Dermis blood vessel endothelial cell (primary cell): ENCODE data around the gene PFAS. TPM values are rescaled to one million over a fixed set of nuclear protein-coding genes. Genes with fewer than 3 reads are reported as not detected.
"Not testable (repeated sequence)": the region's sequence is repeated elsewhere in the genome, so short reads cannot be mapped to it uniquely, and the experiment has no call there.

Experiments used
- DNase-seq: peaks from one replicate; pipeline ENCODE4 v3.0.0; 2010
- total RNA-seq: library from RNA; depleted of rRNA; stranded (reverse); fragments of >200 nt; gene quantifications from 2 replicates; pipeline ENCODE4 v1.2.3, GENCODE V29; 2014

Gene PFAS
- total RNA-seq, 1 donor from 2014 or later = 21.8 TPM

DNA sequence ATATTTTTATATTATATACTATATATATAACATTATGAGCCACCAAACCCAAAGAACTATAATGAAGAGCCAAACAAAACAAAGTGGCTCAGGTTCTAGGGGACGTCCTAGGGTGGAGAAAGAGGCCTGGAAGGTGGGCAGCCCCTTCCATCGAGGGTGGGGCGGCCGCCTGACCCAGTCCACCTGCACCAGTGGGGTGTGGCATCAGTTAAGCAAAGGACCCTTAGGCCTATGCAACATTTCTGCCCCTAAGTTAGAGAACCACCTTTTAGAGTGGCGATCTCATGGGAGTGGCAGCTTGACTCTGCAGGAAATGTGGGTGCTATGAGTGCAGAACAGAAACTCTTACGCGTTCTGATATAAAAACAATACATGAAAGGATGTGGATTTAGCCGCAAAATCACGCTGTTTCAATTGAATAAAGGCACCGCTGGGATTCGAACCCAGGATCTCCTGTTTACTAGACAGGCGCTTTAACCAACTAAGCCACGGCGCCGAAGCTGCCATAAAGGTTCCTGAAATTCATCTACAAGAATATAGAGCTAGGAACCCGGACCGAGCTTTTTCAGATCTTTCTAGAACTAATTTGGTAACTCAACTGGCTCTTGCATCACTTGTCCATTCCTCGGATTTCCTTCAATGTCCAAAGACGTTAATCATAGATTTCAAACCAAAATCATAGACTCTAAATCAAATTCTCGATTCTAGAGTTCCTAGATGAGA is 23.1 kb upstream of the PFAS start:
- DNase-seq = peak; percentile 71

- peak; percentile 93 for DNase-seq
These were observed 22.4 kb upstream of the PFAS start for GRCh38 chr17:8226536-8227237.

DNA sequence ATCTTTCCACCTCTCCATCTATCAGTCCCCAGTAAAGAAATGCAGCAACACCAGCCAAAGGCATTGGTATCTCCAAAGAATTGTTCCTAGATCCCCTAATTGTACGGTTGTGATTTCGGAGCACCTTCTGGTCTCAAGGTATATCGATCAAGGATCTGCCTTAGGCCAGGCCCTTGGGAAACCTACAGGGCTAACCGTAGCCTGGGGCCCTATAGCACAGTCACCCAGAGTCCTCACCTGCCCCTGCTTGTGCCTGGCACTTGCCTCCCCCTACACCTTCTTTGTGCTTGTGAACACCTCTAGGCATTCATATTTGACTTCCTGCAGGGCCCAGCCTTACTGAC is 21.9 kb upstream of the PFAS start:
- DNase-seq = no peak

GRCh38 chr17:8231701-8232100 is 17.4 kb upstream of the PFAS start:
- no peak for DNase-seq

DNA sequence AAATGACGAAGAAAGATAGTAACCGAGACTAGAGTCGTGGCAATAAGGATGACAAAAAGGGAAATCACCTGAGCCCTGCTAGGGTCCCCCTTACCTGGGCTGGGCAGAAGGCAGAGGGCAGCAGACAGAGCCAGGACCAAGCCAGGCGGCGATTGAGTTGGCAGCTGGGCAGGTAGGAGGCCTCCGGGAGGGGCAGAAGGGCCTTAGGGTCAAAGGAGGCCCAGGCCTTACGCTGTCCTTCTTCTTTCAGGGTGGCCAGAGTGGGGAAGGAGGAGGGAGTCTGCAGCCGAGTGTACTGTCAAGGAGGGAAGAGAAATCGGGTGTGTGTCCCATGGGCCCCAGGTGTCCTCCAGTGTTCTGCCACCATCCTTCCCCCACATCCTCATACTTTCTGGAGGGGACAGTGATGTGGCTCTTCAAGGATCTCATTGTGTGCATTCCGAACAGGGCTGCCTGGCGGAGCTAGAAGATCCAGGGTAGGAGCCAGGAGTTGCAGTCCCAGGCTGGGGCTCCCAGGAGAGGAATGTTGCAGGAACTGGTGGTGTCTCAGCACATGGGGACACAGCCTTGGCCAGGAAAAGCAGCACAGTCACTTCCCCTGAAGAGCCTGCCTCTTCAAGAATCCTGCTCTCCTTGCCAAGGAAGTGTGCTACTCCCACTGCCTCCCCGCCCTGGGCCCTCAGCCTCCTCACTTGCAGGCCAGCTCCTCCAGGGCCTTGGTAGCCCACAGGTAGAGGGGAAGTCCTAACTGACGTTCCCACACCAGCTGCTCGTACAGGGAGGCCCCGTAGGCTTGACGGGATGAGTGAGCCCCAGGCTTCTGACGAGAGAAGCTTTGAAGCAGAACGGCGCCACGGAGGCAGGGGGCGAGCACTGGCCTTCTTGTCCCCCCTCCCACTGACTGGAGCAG is 14.5 kb upstream of the PFAS start:
- DNase-seq = no peak

DNA sequence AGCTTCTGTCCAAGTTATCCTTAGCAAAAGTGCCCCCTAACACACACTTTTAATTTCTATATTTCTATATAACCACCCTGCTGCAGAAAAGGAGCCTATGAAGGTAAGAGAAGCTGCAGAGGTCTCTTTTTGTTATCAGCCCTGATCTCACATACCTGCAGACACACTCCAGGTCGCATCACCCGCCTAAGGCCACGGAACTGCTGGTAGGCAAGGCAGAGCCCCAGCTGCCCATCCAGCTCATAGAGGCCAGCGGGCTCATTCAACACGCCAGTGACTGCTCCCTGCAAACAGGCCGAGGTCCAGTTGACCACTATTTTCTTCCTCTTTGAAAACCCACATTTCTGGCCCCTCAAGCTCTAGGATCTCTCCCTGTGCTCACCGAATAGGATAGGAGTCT is 13.4 kb upstream of the PFAS start:
- DNase-seq = no peak

GRCh38 chr17:8237175-8237574 is 11.9 kb upstream of the PFAS start:
- DNase-seq = no peak

- DNase-seq = no peak
These were observed 11.2 kb upstream of the PFAS start for GRCh38 chr17:8237886-8238285.

DNA sequence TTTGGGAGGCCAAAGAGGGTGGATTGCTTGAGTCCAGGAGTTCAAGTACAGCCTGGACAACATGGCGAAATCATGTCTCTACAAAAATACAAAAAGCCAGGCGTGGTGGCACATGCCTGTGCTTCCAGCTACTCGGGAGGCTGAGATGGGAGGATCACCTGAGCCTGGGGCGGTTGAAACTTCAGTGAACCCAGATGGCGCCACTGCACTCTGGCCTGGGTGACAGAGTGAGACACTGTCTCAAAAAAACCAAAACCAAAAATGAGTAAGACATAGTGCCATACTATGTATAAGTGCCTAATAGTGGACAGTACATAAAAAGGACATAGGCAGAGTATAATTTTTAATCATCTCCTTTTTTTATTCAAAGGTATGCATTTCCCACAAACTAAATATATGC is 5.3 kb upstream of the PFAS start:
- DNase-seq = no peak

GRCh38 chr17:8244768-8245167 is 4.3 kb upstream of the PFAS start:
- no peak for DNase-seq

DNA sequence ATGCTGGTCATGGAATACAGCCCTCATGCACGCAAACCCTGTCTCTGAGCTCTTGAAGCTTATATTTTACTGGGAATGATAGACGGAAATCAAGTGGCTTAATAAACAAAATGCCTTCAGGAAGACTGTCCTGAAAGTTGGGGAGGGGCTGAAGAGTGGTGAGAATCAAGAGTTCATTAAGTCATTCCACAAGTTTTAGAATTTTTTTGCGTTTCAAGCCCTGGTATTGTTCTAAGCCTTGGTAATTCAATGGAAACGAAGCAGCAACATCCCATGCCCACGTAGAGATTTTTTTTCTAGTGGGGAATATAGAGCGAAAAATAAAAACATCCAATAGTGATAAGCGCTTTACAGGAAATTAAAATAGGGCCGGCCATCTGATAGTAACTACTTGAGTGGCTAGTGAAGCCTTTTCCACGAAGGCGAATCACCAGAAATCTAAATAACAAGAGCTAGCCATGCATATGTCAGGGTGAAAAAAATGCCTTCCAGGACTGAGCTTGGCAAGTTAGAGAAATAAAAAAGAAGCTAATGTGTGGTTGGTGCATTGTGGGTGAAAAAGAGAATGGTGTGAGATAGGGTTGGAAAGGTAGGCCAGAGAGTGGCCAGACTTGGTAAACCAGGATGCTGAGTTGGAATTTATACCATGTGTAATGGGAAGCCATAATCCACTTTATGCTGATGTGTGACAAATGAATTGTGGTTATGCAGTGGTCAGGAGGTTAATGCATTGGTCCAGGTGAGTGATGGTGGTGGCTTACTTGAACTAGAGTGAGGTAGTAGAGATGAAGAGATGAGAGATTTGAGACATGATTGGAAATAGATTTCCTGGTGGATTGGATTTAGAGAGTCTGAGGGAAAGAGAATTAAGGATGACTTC is 772 bp downstream of the PFAS start:
- no peak for DNase-seq

- not testable (repeated sequence) for DNase-seq
These were observed 2.3 kb downstream of the PFAS start for GRCh38 chr17:8251411-8251810.

DNA sequence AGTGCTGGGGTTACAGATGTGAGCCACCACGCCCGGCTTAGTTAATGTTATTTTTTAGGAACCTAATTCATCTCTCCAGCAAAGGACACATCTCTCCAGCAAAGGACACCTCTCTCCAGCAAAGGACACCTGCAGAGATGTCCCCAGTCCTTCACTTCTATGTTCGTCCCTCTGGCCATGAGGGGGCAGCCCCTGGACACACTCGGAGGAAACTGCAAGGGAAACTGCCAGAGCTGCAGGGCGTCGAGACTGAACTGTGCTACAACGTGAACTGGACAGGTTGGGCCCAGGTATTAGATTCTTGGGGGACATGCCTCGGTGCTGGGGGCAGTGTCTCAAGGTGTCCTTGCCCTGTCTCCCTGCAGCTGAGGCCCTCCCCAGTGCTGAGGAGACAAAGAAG is 4.7 kb downstream of the PFAS start:
- peak; percentile 66 for DNase-seq

- DNase-seq = no peak
These were observed 5.8 kb downstream of the PFAS start for GRCh38 chr17:8254881-8255280.

DNA sequence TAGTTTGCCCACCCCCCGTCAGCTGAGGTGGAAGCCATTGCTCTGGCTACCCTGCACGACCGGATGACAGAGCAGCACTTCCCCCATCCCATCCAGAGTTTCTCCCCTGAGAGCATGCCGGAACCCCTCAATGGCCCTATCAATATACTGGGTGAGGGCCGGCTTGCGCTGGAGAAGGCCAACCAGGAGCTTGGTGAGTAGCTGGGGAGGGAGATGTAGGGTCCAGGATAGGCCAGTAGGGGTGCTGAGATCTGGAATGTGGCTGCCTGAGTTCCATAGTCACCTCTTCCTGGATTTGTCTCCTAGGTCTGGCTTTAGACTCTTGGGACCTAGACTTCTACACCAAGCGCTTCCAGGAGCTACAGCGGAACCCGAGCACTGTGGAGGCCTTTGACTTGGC is 6.4 kb downstream of the PFAS start:
- peak; percentile 35 for DNase-seq

- DNase-seq = no peak
These were observed 7.2 kb downstream of the PFAS start for GRCh38 chr17:8256291-8256690.

- DNase-seq = no peak
These were observed 7.6 kb downstream of the PFAS start for GRCh38 chr17:8256691-8257090.

DNA sequence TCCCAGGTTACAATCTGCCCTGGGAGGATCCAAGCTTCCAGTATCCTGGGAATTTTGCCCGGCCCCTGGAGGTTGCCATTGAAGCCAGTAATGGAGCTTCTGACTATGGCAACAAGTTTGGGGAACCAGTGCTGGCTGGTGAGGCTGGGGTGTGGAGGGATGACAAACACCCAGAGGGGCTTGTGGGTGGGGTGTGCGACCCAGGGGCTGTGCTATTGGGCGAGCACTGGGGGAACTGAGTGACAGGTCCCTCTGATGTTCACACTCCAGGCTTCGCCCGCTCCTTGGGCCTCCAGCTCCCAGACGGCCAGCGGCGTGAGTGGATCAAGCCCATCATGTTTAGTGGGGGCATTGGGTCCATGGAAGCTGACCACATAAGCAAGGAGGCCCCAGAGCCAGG is 8.7 kb downstream of the PFAS start:
- DNase-seq = no peak

GRCh38 chr17:8264320-8264719 is 15.2 kb downstream of the PFAS start:
- no peak for DNase-seq

DNA sequence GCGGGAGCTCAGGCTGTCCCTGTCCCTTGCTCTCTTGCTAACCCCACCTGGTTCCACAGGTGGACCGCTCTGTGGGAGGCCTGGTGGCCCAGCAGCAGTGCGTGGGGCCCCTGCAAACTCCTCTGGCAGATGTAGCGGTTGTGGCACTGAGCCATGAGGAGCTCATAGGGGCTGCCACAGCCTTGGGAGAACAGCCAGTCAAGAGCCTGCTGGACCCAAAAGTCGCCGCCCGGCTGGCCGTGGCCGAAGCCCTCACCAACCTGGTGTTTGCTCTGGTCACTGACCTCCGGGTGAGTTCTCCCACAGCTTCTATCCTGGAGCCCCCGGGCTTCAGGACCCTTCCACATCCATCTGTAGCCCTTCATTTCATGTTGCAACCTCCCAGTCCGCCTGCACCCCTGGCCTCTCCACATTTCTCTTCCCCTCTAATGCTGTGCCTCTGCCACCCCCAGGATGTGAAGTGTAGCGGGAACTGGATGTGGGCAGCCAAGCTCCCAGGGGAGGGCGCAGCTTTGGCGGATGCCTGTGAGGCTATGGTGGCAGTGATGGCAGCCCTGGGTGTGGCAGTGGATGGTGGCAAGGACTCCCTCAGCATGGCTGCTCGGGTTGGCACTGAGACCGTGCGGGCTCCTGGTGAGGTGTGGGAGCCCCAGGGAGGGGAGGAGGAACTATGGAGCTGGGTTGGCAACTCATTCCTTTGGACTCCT is 15.9 kb downstream of the PFAS start:
- DNase-seq = no peak

- DNase-seq = no peak
These were observed 17.8 kb downstream of the PFAS start for GRCh38 chr17:8266648-8267479.
